ENCODE results near the gene MACROD2.
"Not testable (repeated sequence)": the region's sequence is repeated elsewhere in the genome, so short reads cannot be mapped to it uniquely, and the experiment has no call there.

Gene MACROD2

DNA sequence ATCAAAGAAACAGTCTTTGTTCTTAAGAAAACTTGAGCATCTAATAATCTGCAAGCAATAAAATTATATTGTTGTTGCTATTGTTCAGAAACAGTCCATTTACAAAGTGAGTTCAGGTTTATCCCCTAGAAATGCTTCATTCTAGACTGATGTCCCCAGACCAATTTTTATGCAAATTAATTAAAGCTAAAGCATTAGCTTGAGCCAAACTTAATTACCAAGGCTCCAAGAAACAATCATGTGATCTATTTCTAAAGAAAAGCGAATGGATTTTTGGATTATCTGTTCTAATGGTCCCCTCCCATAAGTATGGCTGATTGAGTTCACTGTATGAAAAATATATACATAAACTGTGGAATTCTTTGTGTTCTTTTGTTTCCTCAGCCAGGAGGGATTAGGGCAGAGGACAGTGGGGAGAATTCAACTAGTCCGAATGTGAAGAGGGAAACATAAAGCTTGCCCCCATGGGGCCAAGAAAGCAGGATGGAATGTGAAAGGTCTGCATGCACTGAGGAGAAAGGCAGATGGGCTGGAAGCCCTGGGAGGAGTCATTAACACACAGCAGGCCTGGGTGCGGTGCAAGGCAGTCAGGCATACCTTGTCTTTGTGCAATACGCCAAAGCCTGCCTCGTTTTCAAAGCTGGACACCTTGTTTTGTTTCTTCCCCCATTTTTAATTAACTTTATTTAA, 1980.9 kb downstream of the MACROD2 start:
- no peak for DNase-seq

DNA sequence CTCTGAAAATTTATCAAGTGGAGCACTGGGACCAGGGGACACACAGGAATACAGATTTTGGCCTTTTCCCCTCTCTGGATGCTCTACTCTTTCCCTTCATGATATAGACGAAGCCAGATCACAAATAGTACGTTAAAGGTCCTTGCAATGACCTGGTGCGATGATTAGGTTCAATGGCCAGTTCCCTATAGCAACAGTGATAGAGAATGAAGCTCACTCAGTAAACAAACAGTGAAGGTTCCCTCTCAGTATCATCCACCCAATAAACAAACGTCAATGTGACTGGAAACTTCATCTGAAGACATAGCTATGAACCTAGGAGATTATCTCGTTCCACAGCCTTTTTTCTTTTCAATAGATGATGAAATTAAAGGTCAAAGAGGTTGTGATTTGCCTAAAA, 1981.7 kb downstream of the MACROD2 start:
- DNase-seq: no peak

DNA sequence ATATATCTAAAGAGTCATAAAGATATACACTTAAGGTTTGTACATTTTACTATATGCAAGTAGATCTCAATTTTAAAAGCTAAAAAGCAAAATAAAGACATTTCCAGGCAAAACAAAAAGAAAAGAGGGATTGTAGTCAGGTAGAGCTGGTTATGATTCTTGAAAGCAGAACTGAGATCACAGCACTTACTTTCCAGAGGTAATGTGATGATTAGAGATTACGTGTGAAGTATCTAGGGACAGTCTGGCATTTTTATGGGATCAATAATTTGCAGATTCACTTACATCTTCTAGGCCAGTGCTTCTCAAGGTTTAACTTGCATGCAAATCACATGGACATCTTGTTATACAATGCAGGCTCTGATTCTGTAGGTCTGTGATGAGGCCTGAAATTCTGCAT, 1982.4 kb downstream of the MACROD2 start:
- DNase-seq: no peak

DNA sequence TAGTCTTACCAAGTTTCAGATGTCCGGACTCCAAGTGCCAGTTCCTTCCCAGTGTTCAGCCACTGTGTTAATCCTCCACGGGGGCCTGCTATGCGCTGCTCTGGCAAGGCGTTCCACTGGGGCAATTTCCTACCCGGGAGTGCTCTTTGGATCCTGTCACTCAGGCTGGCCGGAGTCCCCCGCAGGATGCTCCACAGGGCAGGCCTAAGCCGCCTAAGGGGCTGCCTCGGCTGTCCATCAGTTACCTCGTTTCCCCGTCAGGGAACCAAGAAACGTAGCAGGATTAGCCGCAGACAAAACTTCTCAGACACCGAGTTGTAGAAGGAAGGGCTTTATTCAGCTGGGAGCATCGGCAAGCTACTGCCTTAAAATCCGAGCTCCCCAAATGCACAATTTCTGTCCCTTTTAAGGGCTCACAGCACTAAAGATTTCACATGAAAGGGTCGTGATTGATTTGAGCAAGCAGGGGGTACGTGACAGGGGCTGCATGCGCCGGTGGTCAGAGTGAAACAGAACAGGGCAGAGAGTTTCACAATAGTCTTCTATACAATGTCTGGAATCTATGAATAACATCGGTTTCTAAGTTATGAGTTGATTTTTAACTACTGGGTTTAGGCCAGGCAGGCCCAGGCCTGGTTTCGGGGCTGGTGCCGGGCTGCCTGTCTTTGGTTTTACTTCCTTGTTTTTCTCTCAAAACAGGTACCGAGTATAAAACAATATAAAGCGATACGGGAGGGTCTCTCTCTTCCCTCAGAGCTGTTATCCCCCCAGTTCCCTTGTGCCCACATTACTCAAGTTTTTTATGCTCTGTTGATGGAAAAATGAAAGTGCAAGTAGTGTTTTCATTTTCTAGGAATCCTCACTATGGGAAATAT, 1990.4 kb downstream of the MACROD2 start:
- DNase-seq: not testable (repeated sequence)

DNA sequence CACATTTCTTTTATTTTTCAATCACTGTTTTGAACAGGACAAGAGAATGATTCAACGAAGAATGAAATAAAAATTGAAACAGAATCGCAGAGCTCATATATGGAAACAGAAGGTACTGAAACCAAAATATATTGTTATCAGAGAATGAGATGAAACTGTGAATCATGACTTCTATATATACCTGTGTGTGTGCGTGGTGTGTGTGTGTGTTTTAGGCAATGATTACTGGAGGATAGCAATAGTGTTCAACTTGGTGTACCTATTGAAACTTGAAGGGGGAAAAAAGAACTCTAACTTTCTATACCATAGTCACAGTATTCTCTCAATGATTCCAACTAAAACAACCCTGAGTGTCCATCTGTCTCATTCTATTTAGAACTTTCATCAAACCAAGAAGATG, 1991.4 kb downstream of the MACROD2 start:
- no peak for DNase-seq

DNA sequence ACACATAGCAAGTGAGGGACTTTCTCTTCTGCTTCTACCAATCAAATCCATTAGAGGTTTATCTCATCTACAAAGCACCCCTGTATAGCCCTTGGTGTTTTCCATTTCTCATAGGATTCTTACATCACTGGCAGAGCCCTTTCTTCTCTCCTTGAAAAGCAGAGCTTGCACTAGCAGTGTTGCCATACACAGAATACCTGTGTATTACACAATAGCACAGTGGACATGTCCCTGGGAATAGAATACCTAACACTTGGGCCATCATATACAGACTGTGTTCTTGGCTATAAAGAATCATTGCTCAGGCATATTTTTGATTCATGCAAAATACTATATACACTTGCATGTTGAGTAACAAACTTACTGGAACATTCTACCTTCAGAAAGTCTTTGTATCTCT, 1996.0 kb downstream of the MACROD2 start:
- no peak for DNase-seq

DNA sequence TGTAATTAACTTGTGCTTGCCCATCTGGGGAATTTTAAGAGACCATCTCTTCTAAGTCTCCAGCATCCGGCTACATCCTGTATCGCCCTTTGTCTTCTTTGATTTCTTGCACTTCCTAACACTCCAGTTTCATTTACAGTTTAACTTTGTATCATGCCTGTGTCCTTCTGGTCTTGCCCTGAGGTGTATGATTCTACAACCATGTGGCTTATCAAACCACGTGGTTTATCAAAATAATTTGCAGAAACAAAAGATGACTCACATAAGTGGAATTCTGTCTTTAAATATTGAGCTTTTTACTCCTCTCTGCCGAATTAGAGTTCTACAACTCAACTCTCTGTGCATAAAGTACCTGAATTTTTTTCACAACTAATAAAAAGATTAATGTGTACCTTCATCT, 1997.2 kb downstream of the MACROD2 start:
- DNase-seq: no peak

DNA sequence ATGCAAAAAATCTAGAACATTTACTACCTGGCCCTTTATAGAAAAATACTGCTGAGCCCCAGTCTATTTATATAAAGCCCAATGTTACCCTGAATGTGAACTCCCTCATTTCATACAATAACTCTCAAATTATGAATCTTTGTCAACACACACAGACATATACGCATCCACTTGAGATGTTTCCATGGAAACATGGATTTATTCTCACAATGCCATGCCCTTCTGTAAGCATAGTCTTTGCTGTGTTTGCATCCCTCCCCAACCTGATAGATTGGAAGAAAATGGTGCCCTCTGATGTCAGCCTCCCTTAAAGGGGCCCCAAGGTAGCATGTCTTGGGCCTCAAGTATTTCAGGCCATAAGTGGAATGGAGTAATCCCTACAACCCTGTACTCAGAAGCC, 2004.8 kb downstream of the MACROD2 start:
- no peak for DNase-seq

DNA sequence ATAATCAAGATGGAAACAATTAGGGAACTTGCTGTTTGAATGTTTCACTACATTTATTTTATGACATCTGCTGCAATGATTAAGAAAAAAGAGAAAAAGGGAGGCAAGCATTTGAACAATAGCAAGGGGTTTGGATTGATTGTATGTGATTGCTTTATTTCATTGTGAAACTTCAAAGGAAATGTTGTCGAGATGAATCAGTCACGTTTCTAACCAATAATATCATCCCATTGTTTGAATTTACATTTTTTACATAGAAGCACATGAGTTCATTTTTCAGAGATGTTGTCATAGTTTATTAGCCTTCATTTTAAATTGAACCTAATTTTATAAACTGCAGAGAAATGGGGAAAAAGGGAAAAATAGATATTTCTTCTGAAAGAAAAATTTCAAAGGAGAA, 2006.0 kb downstream of the MACROD2 start:
- DNase-seq: no peak

DNA sequence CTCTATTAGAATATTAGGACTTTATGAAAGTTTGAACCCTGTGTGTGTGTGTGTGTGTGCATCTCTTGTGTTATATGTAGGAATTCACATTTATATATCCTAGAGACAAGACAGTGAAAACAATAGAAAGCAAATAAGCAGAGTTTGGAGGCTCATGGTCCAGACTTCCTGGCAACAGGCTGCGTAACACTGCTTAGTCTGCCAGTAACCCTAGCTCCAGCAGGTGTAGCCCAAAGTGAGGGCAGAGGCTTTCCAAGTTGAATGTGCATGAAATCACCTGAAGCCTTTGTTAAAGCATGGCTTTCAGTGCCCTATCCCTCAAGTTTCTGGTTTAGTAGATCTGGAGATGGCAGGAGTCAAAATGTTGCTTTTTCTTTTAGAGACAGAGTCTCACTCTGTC, 2008.0 kb downstream of the MACROD2 start:
- DNase-seq: no peak

DNA sequence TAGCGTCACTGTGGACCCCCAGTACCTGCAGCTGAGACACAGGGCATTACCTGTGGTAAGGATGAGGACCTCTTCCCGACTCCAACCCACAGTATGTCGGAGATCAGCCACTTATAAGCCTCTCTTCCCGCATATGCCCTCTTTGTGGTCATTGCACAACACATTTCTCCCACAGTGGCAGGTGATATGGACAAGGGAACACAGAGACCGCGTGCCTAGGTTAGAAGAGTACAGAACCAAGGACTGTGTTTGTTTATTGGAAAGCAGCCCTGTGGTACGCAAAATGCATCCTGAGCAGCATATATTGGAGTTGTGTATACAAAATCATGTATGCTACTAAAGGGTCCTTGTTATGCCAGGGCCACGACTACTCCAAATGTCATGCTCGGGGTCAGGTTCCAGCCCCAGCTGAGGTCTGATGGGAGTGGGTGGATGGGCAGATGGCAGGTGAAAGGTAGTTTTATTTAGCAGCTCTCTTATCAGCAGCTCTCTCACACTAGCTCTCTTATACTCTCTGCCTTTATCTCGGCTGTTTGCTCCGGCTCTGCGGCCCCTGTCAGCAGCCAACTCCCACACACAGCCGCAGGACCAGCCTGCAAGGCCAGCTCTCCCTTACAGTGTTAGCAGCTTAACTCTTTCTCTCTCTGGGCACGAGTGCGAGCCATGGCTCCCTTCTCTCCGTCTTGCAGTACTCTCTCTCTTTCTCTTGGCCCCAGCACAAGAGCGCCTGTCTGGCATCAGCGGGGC, 2009.0 kb downstream of the MACROD2 start:
- no peak for DNase-seq

DNA sequence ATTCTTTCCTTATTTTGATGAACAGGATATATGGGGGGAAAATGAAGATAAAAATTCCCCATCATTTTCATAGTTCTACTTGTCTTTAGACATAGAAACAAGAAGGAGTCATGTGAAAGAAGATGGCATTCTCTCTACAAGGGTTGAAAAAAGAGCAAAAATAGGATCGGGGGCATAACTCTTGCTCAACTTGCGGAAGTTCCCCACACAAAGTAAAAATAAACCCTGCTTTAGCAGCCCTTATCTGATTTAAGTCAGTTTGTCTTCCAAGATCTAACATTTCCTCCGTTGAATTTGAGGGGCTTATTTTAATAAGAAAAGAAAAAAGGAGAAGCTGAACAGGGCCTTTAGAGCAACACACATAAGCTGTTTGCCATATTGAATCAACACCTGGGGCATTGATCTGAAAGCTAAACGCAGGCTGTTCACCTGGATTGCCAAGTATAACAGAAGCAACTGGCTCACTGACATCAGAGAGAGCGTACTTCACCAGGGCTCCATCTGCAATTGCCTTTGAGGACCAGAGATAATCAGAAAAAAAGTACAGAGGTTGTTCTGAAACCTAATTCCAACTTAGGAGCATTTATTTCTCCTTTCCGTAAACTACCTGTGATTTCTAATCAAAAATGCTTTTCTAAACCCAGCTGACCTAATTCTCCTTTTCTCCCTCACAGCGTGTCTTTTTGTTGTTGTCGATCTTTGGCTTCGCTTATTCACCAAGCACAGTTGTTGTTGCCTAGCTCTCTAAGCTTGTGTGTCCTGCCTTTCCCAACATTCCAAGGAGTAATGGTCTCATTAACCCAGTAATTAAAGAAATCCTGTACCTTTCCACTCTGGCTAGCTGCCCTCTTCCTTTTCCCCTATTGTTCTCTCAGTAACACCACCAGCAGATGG, 2010.0 kb downstream of the MACROD2 start:
- no peak for DNase-seq

DNA sequence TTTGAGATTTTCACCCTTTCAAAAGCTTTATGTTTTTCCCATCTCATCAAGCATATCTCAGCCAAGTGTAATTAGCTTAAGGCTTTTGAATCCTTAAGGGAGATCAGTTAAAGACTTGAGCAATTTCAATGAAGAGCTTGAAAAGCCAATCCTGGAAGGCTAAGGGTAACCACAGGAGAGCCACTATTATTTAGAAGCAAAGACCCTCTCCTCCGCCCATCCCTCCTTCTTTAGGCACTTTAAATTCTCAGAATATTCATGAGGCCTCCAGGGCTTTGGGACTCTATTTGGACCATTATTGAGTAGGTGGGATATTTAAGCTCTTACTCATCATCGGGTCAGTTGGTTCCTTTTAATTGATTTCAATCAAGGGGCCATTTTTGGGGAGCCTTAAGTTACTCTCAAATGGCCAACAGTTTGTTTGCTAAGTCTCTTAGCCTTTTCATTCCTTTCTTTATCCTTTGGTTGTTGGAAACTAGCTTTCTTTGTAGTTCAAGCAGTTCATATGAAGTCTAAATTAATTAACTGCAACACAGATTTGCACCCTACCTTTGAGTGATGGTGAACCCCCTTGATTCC, 2010.7 kb downstream of the MACROD2 start:
- DNase-seq: no peak

DNA sequence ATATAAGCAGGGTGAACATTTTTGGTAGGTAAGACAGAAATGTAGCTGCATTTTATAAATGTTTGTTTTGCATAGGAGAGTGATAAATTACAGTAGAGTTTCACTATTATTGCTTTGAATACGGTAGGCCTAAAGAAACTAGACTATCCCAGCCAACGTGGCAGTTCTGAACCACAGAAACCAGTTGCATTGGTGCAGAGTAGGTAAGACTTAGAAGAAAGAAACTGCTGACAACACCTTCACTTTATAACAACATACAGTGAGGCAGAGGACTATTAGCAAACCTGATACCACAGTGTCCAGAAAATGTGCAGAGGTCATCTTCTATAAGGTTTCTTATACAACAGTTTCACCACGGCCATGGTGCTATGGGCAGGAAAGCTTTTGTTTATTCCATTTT, 2011.8 kb downstream of the MACROD2 start:
- DNase-seq: no peak

DNA sequence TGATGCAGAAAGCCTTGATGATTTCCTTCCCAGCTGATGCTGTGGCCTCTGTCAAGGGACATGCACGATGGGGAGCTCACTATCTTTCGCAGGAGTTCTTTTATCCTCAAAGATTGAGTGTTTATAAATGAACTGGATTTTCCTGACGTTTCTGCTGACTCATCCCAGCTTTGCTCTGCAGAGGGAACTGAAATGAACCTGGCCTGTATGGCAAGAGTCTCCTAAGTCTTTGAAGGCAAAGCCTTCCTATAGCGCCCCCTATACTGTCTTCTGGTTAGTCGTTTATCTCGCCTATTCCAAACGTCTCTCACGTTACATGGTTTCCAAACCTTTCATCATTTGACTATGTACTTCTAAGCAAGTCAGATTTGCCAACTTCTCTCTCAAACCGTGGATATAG, 2012.6 kb downstream of the MACROD2 start:
- no peak for DNase-seq

DNA sequence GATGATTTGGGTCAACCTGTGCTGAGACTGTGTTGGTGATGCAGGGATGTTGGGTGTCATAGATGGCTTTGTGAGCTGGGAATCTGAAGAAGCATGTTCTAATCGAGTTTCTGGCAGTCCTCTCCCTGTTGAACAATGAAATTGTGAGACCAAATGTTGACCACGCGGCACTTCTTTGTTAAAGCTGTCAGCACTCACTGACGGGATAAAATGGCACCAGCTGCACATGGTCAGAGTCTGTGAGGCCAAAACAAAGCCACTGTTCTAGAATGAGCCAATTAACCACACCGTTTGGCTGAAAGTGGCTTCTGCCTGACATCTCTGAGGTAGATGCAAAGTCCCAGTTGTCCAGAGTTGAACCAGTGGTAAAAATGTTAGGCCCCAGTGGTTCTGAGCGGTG, 2015.7 kb downstream of the MACROD2 start:
- no peak for DNase-seq

DNA sequence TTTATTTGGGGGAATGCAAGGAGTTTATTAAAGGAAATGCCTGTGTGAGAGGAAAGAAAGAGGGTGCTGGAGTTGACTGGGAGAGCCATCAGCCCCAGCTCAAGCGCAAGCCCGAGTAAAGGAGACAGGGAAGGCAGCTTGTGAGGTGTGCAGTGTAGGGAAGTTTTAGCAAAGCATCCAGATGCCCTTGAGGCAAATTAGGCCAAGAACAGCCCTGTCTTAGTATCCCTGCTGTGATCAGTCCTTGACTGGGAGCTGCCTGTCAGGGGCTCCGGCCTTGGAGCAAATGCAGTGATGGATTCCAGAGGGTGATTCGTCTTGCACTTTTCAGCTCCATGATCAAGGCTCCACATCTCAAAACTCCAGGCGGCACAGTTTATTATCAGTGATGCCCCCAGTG, 2016.2 kb downstream of the MACROD2 start:
- DNase-seq: no peak

DNA sequence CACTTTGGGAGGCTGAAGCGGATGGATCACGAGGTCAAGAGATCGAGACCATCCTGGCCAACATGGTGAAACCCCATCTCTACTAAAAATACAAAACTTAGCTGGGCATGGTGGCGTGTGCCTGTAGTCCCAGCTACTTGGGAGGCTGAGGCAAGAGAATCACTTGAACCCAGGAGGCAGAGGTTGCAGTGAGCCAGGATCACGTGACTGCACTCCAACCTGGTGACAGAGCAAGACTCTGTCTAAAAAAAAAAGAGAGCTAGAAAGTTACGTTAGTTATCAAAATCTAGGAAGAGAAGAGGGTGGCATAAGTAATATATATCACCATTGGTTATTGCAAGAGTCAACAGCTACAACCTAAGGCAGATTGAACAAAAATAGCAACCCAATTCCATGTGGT, 2017.6 kb downstream of the MACROD2 start:
- DNase-seq: not testable (repeated sequence)

DNA sequence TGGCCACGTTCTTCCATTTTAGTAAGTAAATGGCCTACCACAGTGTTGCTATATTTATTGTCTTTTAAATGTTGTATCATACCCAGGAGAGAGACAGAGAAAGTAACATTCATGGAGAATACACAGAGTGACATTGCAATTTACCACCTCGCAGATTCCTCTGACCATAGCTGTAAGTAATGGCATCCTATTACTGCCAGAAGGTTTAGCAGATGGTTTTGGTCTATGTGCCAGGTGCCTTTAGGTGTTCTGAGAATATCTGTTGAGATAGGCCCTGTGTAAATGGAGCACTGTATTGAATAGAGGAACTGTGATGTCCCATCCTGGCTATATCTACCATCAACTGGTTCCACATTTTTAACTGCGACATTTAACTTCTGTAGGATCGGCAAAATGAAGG, 2018.3 kb downstream of the MACROD2 start:
- DNase-seq: no peak

DNA sequence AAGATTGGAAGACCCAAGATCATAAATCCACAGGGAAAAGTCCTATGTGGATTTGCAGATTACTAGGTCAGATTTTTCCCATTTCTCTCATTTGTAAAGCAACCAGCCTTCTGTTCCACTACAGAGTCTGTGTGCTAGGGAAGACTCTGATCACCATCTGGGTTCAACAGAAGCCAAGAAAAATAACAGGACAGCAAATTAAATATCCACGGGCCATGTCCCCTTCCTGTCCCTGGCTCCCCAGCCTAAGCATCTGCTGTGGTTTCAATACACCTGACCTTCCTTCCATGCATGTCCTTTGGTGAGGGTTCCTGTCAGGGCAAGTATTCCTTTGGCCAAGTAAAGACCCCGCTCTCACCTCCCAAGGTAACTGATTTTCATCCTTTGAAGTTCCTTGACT, 2019.1 kb downstream of the MACROD2 start:
- DNase-seq: no peak

DNA sequence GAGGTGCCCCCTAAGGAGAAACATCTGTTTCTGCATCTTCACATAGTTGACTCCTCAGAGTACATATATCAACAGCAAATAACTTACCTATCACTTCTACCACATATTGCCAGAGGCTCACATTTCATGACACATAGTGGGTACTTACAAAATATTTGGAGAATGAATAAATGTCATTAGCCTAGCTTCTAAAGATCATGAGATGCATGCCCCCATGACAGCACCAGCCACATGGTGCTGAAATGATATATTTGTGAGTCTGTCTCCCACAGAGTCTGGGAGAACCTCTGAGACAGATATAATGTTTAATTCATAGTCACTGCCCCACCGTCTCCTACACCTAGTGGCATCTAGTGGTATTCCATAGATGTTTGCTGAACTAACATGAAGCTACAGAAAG, 2022.3 kb downstream of the MACROD2 start:
- no peak for DNase-seq

DNA sequence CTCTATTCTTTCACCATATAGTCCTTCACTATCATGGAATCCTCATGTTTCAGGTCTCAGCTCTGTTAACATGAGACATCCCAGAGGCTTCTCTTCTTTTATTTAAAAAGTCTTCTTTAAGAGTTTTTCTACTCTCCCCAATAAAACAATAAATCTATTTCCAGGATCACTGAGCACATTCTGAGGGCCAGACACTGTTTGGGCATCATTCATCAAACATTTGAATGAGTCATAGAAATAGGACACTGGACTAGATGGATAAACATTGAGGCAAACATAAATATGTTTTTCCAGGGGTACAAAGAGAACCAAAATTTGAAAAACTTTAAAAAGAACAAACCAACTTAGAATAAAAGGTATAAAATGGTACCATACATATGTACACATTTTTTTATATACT, 2023.6 kb downstream of the MACROD2 start:
- DNase-seq: no peak

Measured in stimulated activated CD8-positive, alpha-beta memory T cell treated with anti-CD3 and anti-CD28 coated beads, Interleukin-4, amount 100 ng/mL, for 48 hours (primary cell).